Stomach (tissue), 9 donors: ENCODE results near the gene L1CAM. TPM values are rescaled to one million over a fixed set of nuclear protein-coding genes. Genes with fewer than 3 reads are reported as not detected.

Experiments
- DNase-seq, 2 donors: peaks; one replicate each; pipeline versions ENCODE4 v3.0.0 to v3.0.0-alpha.2; 2013 to 2019
- H3K27ac ChIP-seq, 5 donors: fragments of 200-600 bp in 4 of 5; sonication (generic) in 4 of 5; one replicate each; pipeline ENCODE4 v1.5.1; 2013 to 2019; ENCODE audit warnings: mild to moderate bottlenecking in 1 of 5, moderate library complexity in 1 of 5
- H3K27me3 ChIP-seq, 3 donors: fragments of 200-600 bp; sonication (generic); one replicate each; pipeline ENCODE4 v1.5.1; 2017 to 2019; ENCODE audit warnings: mixed run types in 1 of 3
- H3K36me3 ChIP-seq, 4 donors: fragments of 200-600 bp; sonication (generic); 1 replicate in 3 of 4; 2 replicates in 1 of 4; pipeline ENCODE4 v1.5.1; 2016 to 2019
- H3K4me1 ChIP-seq, 4 donors: fragments of 200-600 bp; sonication (generic); one replicate each; pipeline ENCODE4 v1.5.1; 2016 to 2019
- H3K4me3 ChIP-seq, 4 donors: fragments of 200-600 bp; sonication (generic) in 3 of 4; one replicate each; pipeline ENCODE4 v1.5.1; 2016 to 2019; ENCODE audit warnings: mild to moderate bottlenecking in 1 of 4
- H3K9me3 ChIP-seq, 4 donors: fragments of 200-600 bp; sonication (generic); one replicate each; pipeline ENCODE4 v1.5.1; 2016 to 2019
- EP300 ChIP-seq: sonication (generic); formaldehyde crosslinking; IDR thresholded peaks from one replicate; pipeline ENCODE4 v1.6.1; 2017; ENCODE audit warnings: antibody characterized with exemption
- POLR2A ChIP-seq, 4 donors: fragments of 450-650 bp; IDR thresholded peaks; one replicate each; pipeline ENCODE4 v1.6.1; 2016; ENCODE audit warnings: antibody characterized with exemption in 4 of 4, control low read depth in 2 of 4, mild to moderate bottlenecking in 1 of 4, moderate library complexity in 1 of 4
- POLR2AphosphoS5 ChIP-seq, 3 donors: sonication (generic); formaldehyde crosslinking; IDR thresholded peaks; one replicate each; pipeline ENCODE4 v1.6.1; 2016; ENCODE audit warnings: antibody characterized with exemption in 3 of 3
- WGBS, 5 donors: extraction: QIAGEN DNeasy Blood & Tissue Kit in 3 of 5; methylation state at CpG; one replicate each; pipeline versions ENCODE4 v1.1.5 to v1.1.7; 2013 to 2018; 5-methylcytosine and 5-hydroxymethylcytosine counted together
- intact Hi-C: fragments of 100-400 bp; cut with DNase I; formaldehyde crosslinking; loops from one replicate; pipeline ENCODE4 v1.15.1; 2023; ENCODE audit warnings: low total_unique reads
- polyA plus RNA-seq, 3 donors: library from polyadenylated mRNA; stranded (reverse); fragments of 200-250 nt; gene quantifications; one replicate each; pipeline ENCODE4 v1.2.3, GENCODE V29; 2013
- total RNA-seq, 5 donors: library from RNA; depleted of rRNA; stranded (reverse); fragments of >200 nt; gene quantifications; one replicate each; pipeline versions ENCODE4 v1.1.0 to v1.2.3, GENCODE V29; 2014 to 2016
- TF ChIP-seq, protein P1 (sequence below), 7 experiments: fragments of 450-650 bp in 4 of 7; fragments of 200-600 bp in 3 of 7; sonication (generic) in 3 of 7; IDR thresholded peaks; one replicate each; pipeline ENCODE4 v1.5.1; 2016 to 2019; ENCODE audit warnings: antibody characterized with exemption in 7 of 7, control low read depth in 2 of 7, mild to moderate bottlenecking in 1 of 7
- donor health status: healthy with polysubstance abuse.
- donor health status: Bipolar disorder and iron deficiency.
- donor health status: healthy.

L1CAM gene
- total and polyA plus RNA-seq, 8 donors, result under 0.01 to 19.1 (median 2.7) TPM

GRCh38 chrX:153927922-153928760, 42.2 kb upstream of the L1CAM start:
- Histone ChIP-seq H3K4me3 (peak overlapping the region; percentile 45 to 59 (median 56)), H3K27me3 (peaks cover 0 to 6% (median 0%) of the 10 kb centered on the region in 3 donors), H3K36me3 (peaks cover 4 to 36% (median 29%) of the 10 kb centered on the region in 4 donors), H3K9me3 (no peaks in the 10 kb centered on the region), H3K4me1 (peaks cover 7 to 65% (median 44%) of the 10 kb centered on the region in 4 donors), H3K27ac (peak overlapping the region; percentile 95 to 98 (median 96))
- no peak for TF ChIP-seq POLR2A (IDR thresholded peaks at IDR 0.05)
- TF ChIP-seq, protein P1, sequence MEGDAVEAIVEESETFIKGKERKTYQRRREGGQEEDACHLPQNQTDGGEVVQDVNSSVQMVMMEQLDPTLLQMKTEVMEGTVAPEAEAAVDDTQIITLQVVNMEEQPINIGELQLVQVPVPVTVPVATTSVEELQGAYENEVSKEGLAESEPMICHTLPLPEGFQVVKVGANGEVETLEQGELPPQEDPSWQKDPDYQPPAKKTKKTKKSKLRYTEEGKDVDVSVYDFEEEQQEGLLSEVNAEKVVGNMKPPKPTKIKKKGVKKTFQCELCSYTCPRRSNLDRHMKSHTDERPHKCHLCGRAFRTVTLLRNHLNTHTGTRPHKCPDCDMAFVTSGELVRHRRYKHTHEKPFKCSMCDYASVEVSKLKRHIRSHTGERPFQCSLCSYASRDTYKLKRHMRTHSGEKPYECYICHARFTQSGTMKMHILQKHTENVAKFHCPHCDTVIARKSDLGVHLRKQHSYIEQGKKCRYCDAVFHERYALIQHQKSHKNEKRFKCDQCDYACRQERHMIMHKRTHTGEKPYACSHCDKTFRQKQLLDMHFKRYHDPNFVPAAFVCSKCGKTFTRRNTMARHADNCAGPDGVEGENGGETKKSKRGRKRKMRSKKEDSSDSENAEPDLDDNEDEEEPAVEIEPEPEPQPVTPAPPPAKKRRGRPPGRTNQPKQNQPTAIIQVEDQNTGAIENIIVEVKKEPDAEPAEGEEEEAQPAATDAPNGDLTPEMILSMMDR (IDR thresholded peaks at IDR 0.05), result peak in 1 of 7 experiments; percentile 20
- peak; percentile 54 to 80 (median 80) for TF ChIP-seq POLR2AphosphoS5 (IDR thresholded peaks at IDR 0.05)
- DNase-seq, result peak; percentile 96 to 99
- WGBS, 5 donors, result 0 to 21% (median 4%) methylated on average over 13 to 75 of the region's 76 CpGs
- intact Hi-C loops, result no loop called here

DNA sequence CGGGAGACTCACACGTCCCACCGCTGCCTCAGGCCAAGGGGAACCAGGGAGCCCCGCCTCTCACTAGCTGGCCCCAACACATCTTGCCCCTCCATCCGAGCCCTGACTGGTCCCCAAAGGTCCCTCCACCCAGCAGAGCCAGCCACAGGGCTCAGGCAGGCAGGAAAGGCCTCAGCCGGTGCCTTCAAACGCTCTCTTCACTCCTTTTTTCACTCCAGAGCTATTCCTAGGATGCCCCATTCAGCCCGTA, 41.6 kb upstream of the L1CAM start:
- Histone ChIP-seq H3K4me3 (peak overlapping the region; percentile 45 to 59 (median 56)), H3K4me1 (peaks cover 7 to 65% (median 48%) of the 10 kb centered on the region in 4 donors), H3K27me3 (peaks cover 0 to 6% (median 0%) of the 10 kb centered on the region in 3 donors), H3K27ac (peak overlapping the region; percentile 95 to 98 (median 96)), H3K36me3 (peaks cover 4 to 35% (median 28%) of the 10 kb centered on the region in 4 donors), H3K9me3 (no peaks in the 10 kb centered on the region)
- no peak for DNase-seq
- intact Hi-C loops, result no loop called here
- WGBS, 5 donors, result 0 to 47% (median 9%) methylated on average over 4 to 8 of the region's 8 CpGs
- TF ChIP-seq, protein P1 (IDR thresholded peaks at IDR 0.05), result no peak
- no peak for TF ChIP-seq EP300
- TF ChIP-seq POLR2A (IDR thresholded peaks at IDR 0.05), result no peak
- TF ChIP-seq POLR2AphosphoS5 (IDR thresholded peaks at IDR 0.05), result no peak

DNA sequence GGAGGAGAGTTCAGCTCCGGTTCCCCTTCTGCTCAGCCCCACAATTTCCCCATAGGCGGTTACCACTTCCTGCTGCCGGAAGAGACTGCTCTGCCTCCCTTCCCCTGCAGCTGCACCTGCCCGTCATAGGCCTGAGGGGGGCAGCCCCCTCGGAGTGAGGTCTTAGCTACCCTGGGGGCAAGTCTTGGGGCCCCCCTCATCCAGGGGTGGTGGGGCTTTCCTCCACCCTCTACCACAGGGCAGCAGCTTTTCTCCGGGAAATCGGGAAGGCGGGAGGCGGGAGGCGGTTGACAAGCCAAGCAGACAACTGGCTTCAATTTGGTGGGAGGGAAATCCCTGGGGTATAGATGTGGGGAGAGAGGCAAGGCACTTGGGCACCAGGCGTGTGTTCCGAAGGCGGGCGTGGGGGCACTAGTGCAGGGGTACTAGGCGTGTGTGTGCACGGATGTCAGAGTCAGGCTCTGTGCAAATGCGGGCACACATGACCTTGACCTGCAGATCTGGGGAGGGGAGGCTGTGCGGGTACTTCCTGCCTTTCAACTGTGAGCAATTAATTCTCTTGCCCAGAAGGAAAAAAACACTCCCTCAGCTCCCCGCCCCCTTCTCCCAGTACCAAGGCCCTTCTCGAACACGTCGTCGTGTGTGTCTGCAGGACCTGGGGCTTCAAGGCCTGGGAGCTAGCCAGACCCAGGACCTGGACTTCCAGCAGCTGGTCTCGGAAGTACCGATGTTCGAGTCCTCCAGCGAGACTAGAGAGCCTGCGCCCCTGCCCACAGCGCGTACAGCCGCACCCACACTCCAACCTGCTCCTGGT, 41.1 kb upstream of the L1CAM start:
- Histone ChIP-seq H3K27me3 (peaks cover 0 to 9% (median 0%) of the 10 kb centered on the region in 3 donors), H3K27ac (peak overlapping the region; percentile 95 to 98 (median 96)), H3K4me1 (peaks cover 7 to 65% (median 52%) of the 10 kb centered on the region in 4 donors), H3K9me3 (no peaks in the 10 kb centered on the region), H3K36me3 (peaks cover 4 to 29% (median 24%) of the 10 kb centered on the region in 4 donors), H3K4me3 (peak overlapping the region; percentile 45 to 59 (median 56))
- WGBS, 5 donors, result 4 to 44% (median 24%) methylated on average over 24 to 31 of the region's 31 CpGs; no CpG with 5 or more reads in 1 of the 5 donors
- intact Hi-C loops, result no loop called here
- peak in 1 of 3 donors; percentile 45 for TF ChIP-seq POLR2AphosphoS5 (IDR thresholded peaks at IDR 0.05)
- TF ChIP-seq, protein P1 (IDR thresholded peaks at IDR 0.05), result no peak
- TF ChIP-seq EP300, result no peak
- no peak for TF ChIP-seq POLR2A (IDR thresholded peaks at IDR 0.05)
- peak; percentile 57 to 87 for DNase-seq

DNA sequence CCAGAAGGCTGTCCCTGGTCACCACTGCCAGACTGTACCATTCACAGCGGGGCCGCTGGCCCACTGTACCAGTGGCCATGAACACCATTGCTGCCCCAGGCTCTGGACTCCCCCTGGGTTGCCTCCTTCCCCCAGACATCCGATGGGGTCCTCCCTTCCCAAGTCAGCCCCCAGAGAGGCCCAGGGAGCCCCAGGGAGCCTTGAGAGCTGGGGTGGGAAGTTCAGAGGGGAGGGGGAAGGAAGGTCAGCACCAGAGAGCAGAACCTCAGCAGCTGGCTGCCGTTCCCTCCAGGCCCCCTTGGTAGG, 40.5 kb upstream of the L1CAM start:
- intact Hi-C loops, result no loop called here
- H3K9me3 ChIP-seq, result no peaks in the 10 kb centered on the region
- TF ChIP-seq EP300 (no peak), POLR2A (IDR thresholded peaks at IDR 0.05) (no peak), POLR2AphosphoS5 (IDR thresholded peaks at IDR 0.05) (no peak)
- H3K4me1 ChIP-seq, result peaks cover 7 to 67% (median 58%) of the 10 kb centered on the region in 4 donors
- peak overlapping the region; percentile 32 to 59 (median 56) for H3K4me3 ChIP-seq
- H3K27me3 ChIP-seq, result peaks cover 0 to 15% (median 0%) of the 10 kb centered on the region in 3 donors
- peak overlapping the region; percentile 95 to 98 (median 96) for H3K27ac ChIP-seq
- H3K36me3 ChIP-seq, result peaks cover 4 to 24% (median 18%) of the 10 kb centered on the region in 4 donors
- whole genome bisulfite sequencing, 5 donors, result 20 to 50% (median 30%) methylated on average over 1 to 4 of the region's 4 CpGs; no CpG with 5 or more reads in 1 of the 5 donors
- no peak for DNase-seq
